Measurements from ENCODE around the gene SLAMF8.

The SLAMF8 gene

DNA sequence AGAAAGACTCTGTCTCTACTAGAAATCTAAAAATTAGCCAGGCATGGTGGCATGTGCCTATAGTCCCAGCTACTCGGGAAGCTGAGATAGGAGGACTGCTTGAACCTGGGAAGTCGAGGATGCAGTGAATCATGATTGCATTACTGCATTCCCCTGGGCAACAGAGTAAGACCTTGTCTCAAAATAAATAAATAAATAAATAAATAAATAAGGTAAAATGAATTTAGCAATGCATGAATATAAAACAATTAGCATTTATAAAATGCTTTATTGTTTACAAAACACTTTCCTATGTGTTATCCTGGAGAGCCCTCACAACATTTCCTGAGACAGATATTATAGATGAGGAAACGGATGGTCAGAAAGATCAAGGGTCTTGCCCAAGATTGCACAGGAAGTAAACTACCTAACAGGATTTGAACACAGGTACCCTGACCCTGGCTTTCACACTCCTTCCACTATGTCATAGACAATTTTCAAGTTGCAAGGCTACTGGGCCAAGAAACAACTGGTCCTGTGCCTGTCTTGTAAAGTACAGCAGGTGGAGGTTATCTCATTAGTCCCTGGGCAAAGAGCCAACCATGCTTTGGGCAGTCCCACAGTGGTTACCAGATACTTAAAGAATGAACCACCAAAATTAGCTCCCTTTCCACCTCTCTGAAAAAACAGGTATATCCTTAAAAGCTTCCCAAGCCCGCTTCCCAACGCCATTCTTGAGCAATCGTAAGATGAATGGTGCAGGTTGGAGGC lies 51.2 kb downstream of the SLAMF8 start:
- no peak for DNase-seq

GRCh38 chr1:159879136-159879535 lies 52.5 kb downstream of the SLAMF8 start:
- DNase-seq = no peak

DNA sequence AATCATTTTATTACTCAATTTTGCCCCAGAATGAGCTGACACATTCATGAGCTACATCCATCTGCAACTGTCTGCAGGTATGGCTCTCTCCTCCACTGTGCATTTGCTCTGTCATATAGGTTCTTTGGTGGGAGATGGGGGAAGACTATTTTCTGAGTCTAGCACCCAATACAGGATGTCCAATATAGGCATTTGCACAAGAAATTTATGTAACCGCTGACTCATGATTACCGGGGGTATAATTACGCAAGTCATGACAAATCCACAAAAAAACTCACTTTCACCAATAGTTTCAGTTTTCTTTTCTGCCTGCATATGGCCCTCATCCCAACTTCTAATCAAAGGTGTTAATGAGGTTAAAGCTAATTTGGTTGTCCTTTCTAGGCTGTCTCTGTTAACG lies 53.3 kb downstream of the SLAMF8 start:
- no peak for DNase-seq

DNA sequence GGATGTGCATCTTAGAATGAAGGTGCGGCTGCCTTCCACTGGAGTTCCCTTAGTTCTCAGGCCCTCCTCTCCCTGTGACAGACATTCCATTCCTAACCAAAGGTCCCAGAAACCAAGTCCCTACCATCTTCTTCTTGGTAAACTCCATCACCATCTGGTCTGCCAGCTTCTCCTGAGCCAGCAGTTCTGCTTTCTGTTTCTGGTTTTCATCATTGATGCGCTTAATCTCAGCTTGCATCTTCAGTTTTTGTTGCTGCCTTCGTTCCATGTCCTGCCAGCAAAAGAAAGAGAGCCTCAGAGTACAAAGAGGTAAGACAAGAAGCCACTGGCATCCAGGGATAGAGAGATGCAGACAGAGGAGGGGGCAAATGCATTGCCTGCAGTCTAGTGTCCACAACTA lies 53.8 kb downstream of the SLAMF8 start:
- no peak for DNase-seq

DNA sequence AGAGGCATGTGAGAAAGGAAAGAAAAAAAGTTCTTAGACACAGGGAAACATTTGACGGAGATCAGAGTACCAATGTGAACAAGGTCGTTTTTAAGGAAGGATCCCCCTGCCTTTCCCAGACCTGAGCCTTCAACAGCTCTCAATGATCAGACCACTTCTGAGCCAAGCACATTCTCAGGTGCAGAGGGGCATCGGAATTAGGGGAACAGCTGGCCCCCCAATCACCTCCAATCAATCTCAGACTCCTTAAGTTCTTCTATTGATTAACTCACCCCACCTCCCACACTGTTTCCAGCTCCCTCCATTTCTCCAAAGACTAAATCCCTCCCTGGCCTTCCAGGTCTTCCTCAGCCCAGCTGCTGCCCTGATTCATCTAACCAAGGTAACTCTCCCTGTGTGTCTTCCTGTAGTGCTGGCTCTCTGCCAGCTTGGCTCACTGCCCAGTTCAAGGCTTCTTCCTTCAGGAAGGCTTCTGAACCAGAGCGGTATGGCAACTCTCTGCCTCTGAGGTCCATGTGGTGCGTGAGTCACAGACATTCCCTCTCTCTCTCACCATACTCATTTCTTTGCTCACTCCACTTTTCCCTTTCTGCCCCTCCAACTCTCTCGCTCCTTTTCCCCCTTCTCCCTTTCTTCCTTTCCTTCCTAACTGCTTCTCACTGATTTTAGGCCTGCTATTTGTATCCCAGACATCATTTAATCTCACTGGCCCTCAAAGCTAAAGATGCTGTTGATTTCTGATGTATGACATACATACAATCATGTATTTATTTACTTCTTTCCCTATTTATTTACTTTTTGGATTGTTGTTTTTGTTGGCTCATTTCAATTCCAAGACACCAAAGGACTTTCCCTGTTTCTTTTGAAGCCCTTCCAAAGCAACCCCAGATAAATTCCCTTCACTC lies 55.2 kb downstream of the SLAMF8 start:
- peak; percentile 91 for DNase-seq

DNA sequence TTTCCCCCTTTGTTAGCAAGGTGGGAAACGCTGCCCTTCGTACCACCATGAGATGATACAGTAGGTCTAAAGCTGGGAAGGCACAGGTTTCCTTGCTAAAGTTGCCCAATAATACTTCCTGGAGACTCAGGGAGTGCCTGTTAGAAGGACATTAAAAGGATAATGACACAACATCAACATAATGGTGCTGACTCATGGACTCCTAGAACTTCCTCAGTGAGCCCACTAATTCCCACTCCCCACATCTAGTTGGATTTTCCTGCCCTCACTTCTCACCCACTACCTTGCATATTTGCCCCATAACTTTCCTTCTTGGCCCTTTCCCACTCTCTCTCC lies 55.8 kb downstream of the SLAMF8 start:
- no peak for DNase-seq

- DNase-seq = no peak
Measured at GRCh38 chr1:159883134-159883533, 56.5 kb downstream of the SLAMF8 start.

DNA sequence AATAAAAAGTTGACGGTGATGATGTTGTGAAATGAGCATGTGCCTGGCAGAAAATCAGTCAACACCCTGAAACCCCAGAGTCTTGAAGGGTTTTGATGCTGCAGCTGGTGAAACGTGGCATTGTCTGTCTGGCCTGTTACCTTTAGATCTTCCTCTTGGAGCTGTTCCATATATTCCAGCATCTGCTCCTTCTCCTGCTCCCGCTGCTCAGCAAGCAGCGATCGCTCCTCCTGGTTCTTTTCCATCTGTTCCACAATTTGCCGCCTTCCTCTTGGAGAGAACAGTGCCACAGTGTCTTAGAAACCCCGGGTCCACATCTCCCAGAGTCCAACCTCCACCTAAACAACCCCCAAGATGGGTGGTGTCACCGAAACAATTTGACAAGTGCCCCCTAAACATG lies 57.6 kb downstream of the SLAMF8 start:
- no peak for DNase-seq
